Kidney (tissue), 14 donors: Measurements from ENCODE around the gene ZNF317. TPM values are rescaled to one million over a fixed set of nuclear protein-coding genes. Genes with fewer than 3 reads are reported as not detected.

ENCODE experiments used
- DNase-seq, 5 donors: peaks; one replicate each; pipeline ENCODE4 v3.0.0-alpha.2; 2013 to 2020
- FAIRE-seq: peaks from 2 replicates; lab custom pipeline; 2012; peaks lifted over from hg19 to GRCh38; lab: Jason Lieb, UNC
- H3K27ac ChIP-seq, 2 donors: one replicate each; pipeline ENCODE4 v1.7.0; 2013; ENCODE audit warnings: low read depth in 2 of 2, low read length in 2 of 2, inconsistent platforms in 1 of 2
- H3K27me3 ChIP-seq: one replicate; pipeline ENCODE4 v1.7.1; 2013; ENCODE audit warnings: low read length, inconsistent platforms; ENCODE audit not compliant: control insufficient read depth, insufficient read depth
- H3K36me3 ChIP-seq, 3 donors: one replicate each; pipeline versions ENCODE4 v1.7.0 to v1.7.1; 2013; ENCODE audit warnings: low read length in 3 of 3, control low read depth in 1 of 3, inconsistent platforms in 1 of 3; ENCODE audit not compliant: insufficient read depth in 3 of 3, control insufficient read depth in 2 of 3
- H3K4me1 ChIP-seq, 3 donors: one replicate each; pipeline versions ENCODE4 v1.7.0 to v1.7.1; 2013; ENCODE audit warnings: low read length in 3 of 3, inconsistent platforms in 1 of 3, low read depth in 1 of 3; ENCODE audit not compliant: control insufficient read depth in 2 of 3, insufficient read depth in 2 of 3
- H3K4me3 ChIP-seq, 3 donors: one replicate each; pipeline versions ENCODE4 v1.7.0 to v1.8.1; 2013; ENCODE audit warnings: low read length in 3 of 3, control low read depth in 1 of 3, inconsistent platforms in 1 of 3
- H3K9ac ChIP-seq, 3 donors: one replicate each; pipeline versions ENCODE4 v1.7.0 to v1.7.1; 2013; ENCODE audit warnings: low read length in 3 of 3, control low read depth in 1 of 3, inconsistent platforms in 1 of 3
- H3K9me3 ChIP-seq, 3 donors: one replicate each; pipeline versions ENCODE4 v1.7.0 to v1.7.1; 2013; ENCODE audit warnings: low read length in 3 of 3, control low read depth in 1 of 3, inconsistent platforms in 1 of 3; ENCODE audit not compliant: control insufficient read depth in 2 of 3, insufficient read depth in 1 of 3
- intact Hi-C: fragments of 100-400 bp; cut with DNase I; formaldehyde crosslinking; loops from one replicate; pipeline ENCODE4 v1.11.1; 2022
- polyA plus RNA-seq: library from polyadenylated mRNA; stranded (reverse); fragments of 350-450 nt; fragmentation: Illumina TruSeq; extraction: RNeasy Lipid Tissue Mini Kit (QIAGEN cat#74804); gene quantifications from one replicate; pipeline ENCODE4 v1.2.3, GENCODE V29; 2014; ENCODE audit warnings: low read depth, low replicate concordance; ENCODE audit not compliant: insufficient read depth
- total RNA-seq: library from RNA; stranded (reverse); fragmentation: NEBNext Ultra II Directional; extraction: Animal tissue kit (Norgen Biotek cat#: 25700); gene quantifications from one replicate; pipeline ENCODE4 v1.2.1, GENCODE V29; 2021
- TF ChIP-seq, protein P1 (sequence below): IDR thresholded peaks from 3 replicates; pipeline ENCODE4 v1.5.1; 2012; ENCODE audit warnings: mild to moderate bottlenecking, moderate library complexity, borderline replicate concordance; ENCODE audit not compliant: insufficient read depth; ENCODE audit errors: extremely low read depth
- donor health status: control.
- donor health status: control.
- donor health status: control.
- donor health status: control.
- donor health status: control.
- donor health status: DM: yes; HTN: yes; CAD: no.
- donor health status: Normal renal cell carcinoma (clear cell type).

ZNF317 gene
- total and polyA plus RNA-seq, 2 donors from 2014 or later, result 30.2 to 32.6 TPM

DNA sequence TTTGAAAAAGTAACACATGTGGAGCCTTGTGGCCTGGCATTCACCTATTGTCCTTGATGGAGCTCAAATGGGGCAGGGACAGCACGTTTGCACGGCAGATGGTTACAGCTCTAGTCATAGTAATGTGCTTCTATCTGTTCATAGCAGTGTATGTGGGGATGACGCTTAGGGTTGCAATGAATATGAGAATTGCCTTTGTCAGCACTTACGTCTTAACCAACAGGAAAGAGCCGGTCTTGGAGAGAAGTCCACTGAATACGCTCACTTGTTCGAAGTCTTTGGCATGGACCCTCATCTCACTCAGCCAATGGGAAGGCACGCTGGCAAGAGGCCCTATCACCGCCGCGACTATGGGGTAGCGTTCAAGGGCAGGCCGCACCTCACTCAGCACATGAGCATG lies 19.7 kb downstream of the ZNF317 start:
- FAIRE-seq, result no peak
- peaks cover 0 to 18% (median 5%) of the 10 kb centered on the region in 3 donors for H3K9me3 ChIP-seq
- no peak overlapping the region for H3K4me3 ChIP-seq
- no peak overlapping the region for H3K27ac ChIP-seq
- H3K36me3 ChIP-seq, result peaks cover 25 to 75% (median 55%) of the 10 kb centered on the region in 3 donors
- no peak overlapping the region for H3K9ac ChIP-seq
- no peak for DNase-seq
- H3K4me1 ChIP-seq, result no peaks in the 10 kb centered on the region
- H3K27me3 ChIP-seq, result no peaks in the 10 kb centered on the region
- TF ChIP-seq, protein P1, sequence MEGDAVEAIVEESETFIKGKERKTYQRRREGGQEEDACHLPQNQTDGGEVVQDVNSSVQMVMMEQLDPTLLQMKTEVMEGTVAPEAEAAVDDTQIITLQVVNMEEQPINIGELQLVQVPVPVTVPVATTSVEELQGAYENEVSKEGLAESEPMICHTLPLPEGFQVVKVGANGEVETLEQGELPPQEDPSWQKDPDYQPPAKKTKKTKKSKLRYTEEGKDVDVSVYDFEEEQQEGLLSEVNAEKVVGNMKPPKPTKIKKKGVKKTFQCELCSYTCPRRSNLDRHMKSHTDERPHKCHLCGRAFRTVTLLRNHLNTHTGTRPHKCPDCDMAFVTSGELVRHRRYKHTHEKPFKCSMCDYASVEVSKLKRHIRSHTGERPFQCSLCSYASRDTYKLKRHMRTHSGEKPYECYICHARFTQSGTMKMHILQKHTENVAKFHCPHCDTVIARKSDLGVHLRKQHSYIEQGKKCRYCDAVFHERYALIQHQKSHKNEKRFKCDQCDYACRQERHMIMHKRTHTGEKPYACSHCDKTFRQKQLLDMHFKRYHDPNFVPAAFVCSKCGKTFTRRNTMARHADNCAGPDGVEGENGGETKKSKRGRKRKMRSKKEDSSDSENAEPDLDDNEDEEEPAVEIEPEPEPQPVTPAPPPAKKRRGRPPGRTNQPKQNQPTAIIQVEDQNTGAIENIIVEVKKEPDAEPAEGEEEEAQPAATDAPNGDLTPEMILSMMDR, result no peak
- intact Hi-C loops, result no loop called here

DNA sequence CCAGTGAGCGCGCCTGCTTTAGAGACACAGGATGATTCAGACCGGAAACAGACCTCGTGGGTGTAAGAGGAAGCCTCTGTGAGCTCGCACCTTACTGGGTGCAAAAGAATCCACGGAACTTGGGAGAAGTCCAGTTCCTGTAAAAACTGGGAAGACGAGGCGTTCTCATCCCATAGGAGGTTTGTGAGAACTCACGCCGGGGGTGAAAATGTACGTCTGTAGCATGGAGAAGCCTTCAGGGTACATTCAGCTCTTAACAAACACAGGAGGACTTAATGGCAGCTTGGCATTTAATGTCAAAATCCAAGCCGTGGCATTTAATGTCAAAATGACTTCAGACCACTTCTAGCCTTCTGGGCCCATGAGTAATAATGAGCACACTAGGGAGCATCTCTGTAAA lies 21.2 kb downstream of the ZNF317 start:
- peaks cover 0 to 18% (median 3%) of the 10 kb centered on the region in 3 donors for H3K9me3 ChIP-seq
- DNase-seq (no peak), FAIRE-seq (no peak)
- H3K9ac ChIP-seq, result no peak overlapping the region
- TF ChIP-seq, protein P1, result no peak
- intact Hi-C loops, result no loop called here
- peaks cover 25 to 63% (median 55%) of the 10 kb centered on the region in 3 donors for H3K36me3 ChIP-seq
- H3K4me1 ChIP-seq, result no peaks in the 10 kb centered on the region
- no peaks in the 10 kb centered on the region for H3K27me3 ChIP-seq
- no peak overlapping the region for H3K4me3 ChIP-seq
- H3K27ac ChIP-seq, result no peak overlapping the region

DNA sequence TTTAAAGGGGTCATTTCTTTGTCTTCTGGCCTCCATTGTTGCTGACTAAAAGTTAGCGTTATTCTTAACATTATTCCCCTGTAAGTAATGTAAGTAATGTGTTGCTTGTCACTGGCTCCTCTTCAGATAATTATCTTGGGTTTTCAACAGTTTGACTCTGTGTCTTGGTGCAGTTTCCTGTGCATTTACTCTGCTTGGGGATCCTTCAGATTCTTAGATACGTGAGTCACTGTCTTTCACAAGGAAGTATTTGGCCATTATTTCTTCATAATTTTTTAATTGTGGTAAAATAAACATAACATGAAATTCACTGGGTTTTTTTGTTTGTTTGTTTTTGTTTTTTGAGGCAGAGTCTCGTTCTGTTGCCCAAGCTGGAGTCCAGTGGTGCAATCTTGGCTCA lies 25.1 kb downstream of the ZNF317 start:
- FAIRE-seq, result no peak
- intact Hi-C loops, result no loop called here
- Histone ChIP-seq H3K27ac (no peak overlapping the region), H3K4me1 (no peaks in the 10 kb centered on the region), H3K27me3 (no peaks in the 10 kb centered on the region), H3K9ac (no peak overlapping the region), H3K36me3 (peaks cover 8 to 41% (median 21%) of the 10 kb centered on the region in 3 donors), H3K9me3 (peaks cover 0 to 7% (median 1%) of the 10 kb centered on the region in 3 donors), H3K4me3 (no peak overlapping the region)
- TF ChIP-seq, protein P1, result no peak
- DNase-seq, result no peak

DNA sequence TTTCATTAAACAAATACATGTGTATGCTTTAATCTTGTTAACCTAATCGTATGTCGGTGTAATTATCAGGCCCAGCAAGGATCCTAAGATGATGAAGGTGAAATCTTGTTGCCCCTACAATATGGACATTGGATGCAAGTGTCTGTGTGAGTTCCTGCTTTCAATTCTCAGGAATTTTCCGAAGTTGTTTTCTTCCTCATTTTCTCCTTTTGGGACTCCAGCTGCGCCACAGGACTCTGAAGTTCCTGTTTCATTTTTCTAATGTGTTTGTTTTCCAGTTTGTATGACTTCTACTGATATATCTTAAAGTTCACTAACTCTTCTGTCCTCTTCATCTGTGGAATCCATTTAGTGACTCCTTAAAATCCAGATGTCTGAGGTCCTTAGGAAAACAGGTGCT lies 26.6 kb downstream of the ZNF317 start:
- Histone ChIP-seq H3K36me3 (peaks cover 2 to 25% (median 6%) of the 10 kb centered on the region in 3 donors), H3K4me3 (no peak overlapping the region), H3K9ac (no peak overlapping the region), H3K9me3 (no peaks in the 10 kb centered on the region), H3K27ac (no peak overlapping the region), H3K27me3 (no peaks in the 10 kb centered on the region), H3K4me1 (no peaks in the 10 kb centered on the region)
- intact Hi-C loops, result no loop called here
- DNase-seq, result no peak
- FAIRE-seq, result no peak
- TF ChIP-seq, protein P1, result no peak
